Fibroblast of lung (primary cell): ENCODE results near the gene HAND1. TPM values are rescaled to one million over a fixed set of nuclear protein-coding genes. Genes with fewer than 3 reads are reported as not detected.

ENCODE experiments used
- DNase-seq, 2 donors: peaks; one replicate each; pipeline versions ENCODE4 v3.0.0 to v3.0.0-alpha.2; 2010; ENCODE audit warnings: low read depth in 2 of 2
- H2AFZ ChIP-seq: 2 replicates; pipeline ENCODE4 v1.5.1; 2012; ENCODE audit warnings: low read length, control low read depth, inconsistent platforms
- H3K27ac ChIP-seq: 2 replicates; pipeline ENCODE4 v1.5.1; 2011; ENCODE audit warnings: low read length, control low read depth; ENCODE audit not compliant: insufficient read depth
- H3K27me3 ChIP-seq: 2 replicates; pipeline ENCODE4 v1.5.1; 2011; ENCODE audit warnings: mild to moderate bottlenecking, low read length; ENCODE audit not compliant: control insufficient read depth, insufficient read depth
- H3K36me3 ChIP-seq: 2 replicates; pipeline ENCODE4 v1.5.1; 2011; ENCODE audit warnings: low read length; ENCODE audit not compliant: control insufficient read depth, insufficient read depth
- H3K4me1 ChIP-seq: 2 replicates; pipeline ENCODE4 v1.5.1; 2011; ENCODE audit warnings: low read length; ENCODE audit not compliant: control insufficient read depth, insufficient read depth; ENCODE audit errors: extremely low read depth
- H3K4me2 ChIP-seq: 2 replicates; pipeline ENCODE4 v1.5.1; 2011; ENCODE audit warnings: low read length, control low read depth; ENCODE audit not compliant: insufficient read depth; ENCODE audit errors: extremely low read depth
- H3K4me3 ChIP-seq, 4 experiments: fragments of 200-600 bp in 1 of 4; sonication (generic) in 1 of 4; replicated peaks in 1 of 4; 2 replicates each; pipeline ENCODE4 v1.5.1; 2011 to 2016; ENCODE audit warnings: low read length in 4 of 4, low read depth in 3 of 4, mild to moderate bottlenecking in 3 of 4, control low read depth in 2 of 4, inconsistent platforms in 1 of 4, mixed read lengths in 1 of 4; ENCODE audit not compliant: insufficient read depth in 1 of 4; ENCODE audit errors: control extremely low read depth in 1 of 4
- H3K79me2 ChIP-seq: 2 replicates; pipeline ENCODE4 v1.5.1; 2012; ENCODE audit warnings: mild to moderate bottlenecking, low read length, inconsistent platforms; ENCODE audit not compliant: control insufficient read depth, insufficient read depth
- H3K9ac ChIP-seq: 2 replicates; pipeline ENCODE4 v1.5.1; 2011; ENCODE audit warnings: mild to moderate bottlenecking, low read length, control low read depth; ENCODE audit not compliant: insufficient read depth
- H3K9me3 ChIP-seq: 2 replicates; pipeline ENCODE4 v1.5.1; 2012; ENCODE audit warnings: low read depth, low read length; ENCODE audit not compliant: control insufficient read depth, insufficient read depth
- H4K20me1 ChIP-seq: 2 replicates; pipeline ENCODE4 v1.5.1; 2011; ENCODE audit warnings: low read length; ENCODE audit not compliant: control insufficient read depth, insufficient read depth; ENCODE audit errors: extremely low read depth
- EZH2 ChIP-seq: IDR thresholded peaks from 2 replicates; pipeline ENCODE4 v1.5.1; 2012; ENCODE audit warnings: low read length, control low read depth, mild to moderate bottlenecking; ENCODE audit errors: missing control alignments
- polyA plus RNA-seq, 2 donors: library from polyadenylated mRNA; depleted of rRNA in 1 of 2; stranded (reverse) in 1 of 2; unstranded in 1 of 2; fragments of >200 nt; gene quantifications; 2 replicates each; pipeline ENCODE4 v1.2.1, GENCODE V29; 2011 to 2012; ENCODE audit warnings: missing spikeins in 1 of 2
- total RNA-seq: library from RNA; depleted of rRNA; stranded (reverse); fragments of >200 nt; gene quantifications from 2 replicates; pipeline ENCODE4 v1.2.1, GENCODE V29; 2014
- TF ChIP-seq, protein P1 (sequence below), 2 donors: IDR thresholded peaks in 1 of 2; conservative IDR thresholded peaks in 1 of 2; 1 replicate in 1 of 2; 2 replicates in 1 of 2; pipeline ENCODE4 v1.5.1; 2011 to 2012; ENCODE audit warnings: low read length in 2 of 2, control low read depth in 1 of 2, inconsistent platforms in 1 of 2, low read depth in 1 of 2, mild to moderate bottlenecking in 1 of 2

HAND1 gene
- total and polyA plus RNA-seq, 2 donors (not counting 1 experiment from before 2014, with no cell fraction given), result not detected

GRCh38 chr5:154470137-154470536 is 7.9 kb downstream of the HAND1 start:
- Histone ChIP-seq H3K79me2 (no peaks in the 10 kb centered on the region), H3K4me3 (no peak overlapping the region), H3K9me3 (no peaks in the 10 kb centered on the region), H3K27ac (no peak overlapping the region), H3K9ac (no peak overlapping the region), H2AFZ (no peak overlapping the region), H4K20me1 (no peaks in the 10 kb centered on the region), H3K27me3 (peaks cover 51% of the 10 kb centered on the region), H3K4me2 (no peak overlapping the region), H3K36me3 (no peaks in the 10 kb centered on the region), H3K4me1 (no peaks in the 10 kb centered on the region)
- TF ChIP-seq, protein P1, sequence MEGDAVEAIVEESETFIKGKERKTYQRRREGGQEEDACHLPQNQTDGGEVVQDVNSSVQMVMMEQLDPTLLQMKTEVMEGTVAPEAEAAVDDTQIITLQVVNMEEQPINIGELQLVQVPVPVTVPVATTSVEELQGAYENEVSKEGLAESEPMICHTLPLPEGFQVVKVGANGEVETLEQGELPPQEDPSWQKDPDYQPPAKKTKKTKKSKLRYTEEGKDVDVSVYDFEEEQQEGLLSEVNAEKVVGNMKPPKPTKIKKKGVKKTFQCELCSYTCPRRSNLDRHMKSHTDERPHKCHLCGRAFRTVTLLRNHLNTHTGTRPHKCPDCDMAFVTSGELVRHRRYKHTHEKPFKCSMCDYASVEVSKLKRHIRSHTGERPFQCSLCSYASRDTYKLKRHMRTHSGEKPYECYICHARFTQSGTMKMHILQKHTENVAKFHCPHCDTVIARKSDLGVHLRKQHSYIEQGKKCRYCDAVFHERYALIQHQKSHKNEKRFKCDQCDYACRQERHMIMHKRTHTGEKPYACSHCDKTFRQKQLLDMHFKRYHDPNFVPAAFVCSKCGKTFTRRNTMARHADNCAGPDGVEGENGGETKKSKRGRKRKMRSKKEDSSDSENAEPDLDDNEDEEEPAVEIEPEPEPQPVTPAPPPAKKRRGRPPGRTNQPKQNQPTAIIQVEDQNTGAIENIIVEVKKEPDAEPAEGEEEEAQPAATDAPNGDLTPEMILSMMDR (conservative IDR thresholded peaks at IDR 0.05 in 1 of 2, IDR thresholded peaks at IDR 0.05 in 1 of 2; ENCODE audit: low read depth in 1 of 2, low read length in 2 of 2), result no peak
- TF ChIP-seq EZH2, result peak; percentile 25
- DNase-seq, result no peak

GRCh38 chr5:154467655-154468354 is 10.2 kb downstream of the HAND1 start:
- H3K27ac ChIP-seq, result no peak overlapping the region
- no peaks in the 10 kb centered on the region for H3K36me3 ChIP-seq
- no peak overlapping the region for H3K9ac ChIP-seq
- H4K20me1 ChIP-seq, result no peaks in the 10 kb centered on the region
- H3K79me2 ChIP-seq, result no peaks in the 10 kb centered on the region
- H2AFZ ChIP-seq, result no peak overlapping the region
- H3K4me3 ChIP-seq, result no peak overlapping the region
- no peaks in the 10 kb centered on the region for H3K9me3 ChIP-seq
- H3K27me3 ChIP-seq, result peaks cover 28% of the 10 kb centered on the region
- peak; percentile 41 to 67 for DNase-seq
- no peaks in the 10 kb centered on the region for H3K4me1 ChIP-seq
- TF ChIP-seq, protein P1 (conservative IDR thresholded peaks at IDR 0.05 in 1 of 2, IDR thresholded peaks at IDR 0.05 in 1 of 2; ENCODE audit: low read depth in 1 of 2, low read length in 2 of 2), result peak; percentile 82 to 92
- no peak for TF ChIP-seq EZH2
- H3K4me2 ChIP-seq, result no peak overlapping the region

DNA sequence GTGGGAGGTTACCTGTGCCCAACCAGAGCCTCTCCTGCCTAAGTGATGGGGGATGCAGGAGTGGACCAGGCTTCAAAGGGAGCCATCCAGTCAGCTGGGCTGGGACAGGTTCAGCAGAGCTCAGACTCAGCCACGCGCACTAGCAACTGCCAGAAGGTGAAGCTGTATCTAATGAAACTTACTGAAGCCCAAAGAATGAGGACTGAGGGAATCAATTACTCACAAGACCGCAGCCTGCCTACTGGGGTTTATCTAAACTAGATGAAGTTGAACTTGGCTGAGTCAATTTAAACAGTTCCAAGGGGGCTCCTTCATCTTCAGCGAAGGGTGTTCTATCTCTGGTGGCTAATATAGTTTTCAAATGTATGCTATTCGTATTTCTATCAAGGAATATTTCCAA is 11.4 kb downstream of the HAND1 start:
- no peak overlapping the region for H3K9ac ChIP-seq
- no peaks in the 10 kb centered on the region for H3K4me1 ChIP-seq
- H3K9me3 ChIP-seq, result no peaks in the 10 kb centered on the region
- H3K4me3 ChIP-seq, result no peak overlapping the region
- TF ChIP-seq, protein P1 (conservative IDR thresholded peaks at IDR 0.05 in 1 of 2, IDR thresholded peaks at IDR 0.05 in 1 of 2; ENCODE audit: low read depth in 1 of 2, low read length in 2 of 2), result no peak
- TF ChIP-seq EZH2, result no peak
- H2AFZ ChIP-seq, result no peak overlapping the region
- DNase-seq, result peak in 1 of 2 donors; percentile 40
- H3K4me2 ChIP-seq, result no peak overlapping the region
- no peaks in the 10 kb centered on the region for H3K79me2 ChIP-seq
- no peak overlapping the region for H3K27ac ChIP-seq
- H3K36me3 ChIP-seq, result no peaks in the 10 kb centered on the region
- H4K20me1 ChIP-seq, result no peaks in the 10 kb centered on the region
- H3K27me3 ChIP-seq, result peaks cover 17% of the 10 kb centered on the region
